Type B pancreatic cell (in vitro differentiated cells): Measurements from ENCODE around the gene ST6GALNAC3. TPM values are rescaled to one million over a fixed set of nuclear protein-coding genes. Genes with fewer than 3 reads are reported as not detected.

Source experiments
- DNase-seq: peaks from one replicate; pipeline ENCODE4 v3.0.0; 2021; ENCODE audit warnings: mixed read lengths; ENCODE audit not compliant: unreplicated experiment; ENCODE audit errors: extremely low spot score
- H3K27ac Mint-ChIP-seq: 2 replicates; pipeline ENCODE4 v1.8.0; 2021; ENCODE audit warnings: mild to moderate bottlenecking, mixed read lengths
- H3K27me3 Mint-ChIP-seq: 2 replicates; pipeline ENCODE4 v1.8.0; 2021; ENCODE audit warnings: mixed read lengths
- H3K36me3 Mint-ChIP-seq: 2 replicates; pipeline ENCODE4 v1.8.0; 2021; ENCODE audit warnings: mixed read lengths
- H3K4me1 Mint-ChIP-seq: one replicate; pipeline ENCODE4 v1.8.0; 2021; ENCODE audit warnings: mixed read lengths; ENCODE audit not compliant: unreplicated experiment
- H3K4me3 Mint-ChIP-seq: 2 replicates; pipeline ENCODE4 v1.8.0; 2021; ENCODE audit warnings: mild to moderate bottlenecking, mixed read lengths
- H3K9me3 Mint-ChIP-seq: 2 replicates; pipeline ENCODE4 v1.8.0; 2021; ENCODE audit warnings: mixed read lengths
- total RNA-seq: library from RNA; stranded (reverse); gene quantifications from 2 replicates; pipeline ENCODE4 v1.2.1, GENCODE V29; 2021; ENCODE audit warnings: low replicate concordance
- TF ChIP-seq, protein P1 (sequence below): fragments of 200-600 bp; sonication (generic); conservative IDR thresholded peaks from 2 replicates; pipeline ENCODE4 v1.5.0; 2021; ENCODE audit warnings: antibody characterized with exemption, mild to moderate bottlenecking

Gene ST6GALNAC3
- total RNA-seq, 1 donor from 2014 or later: 24.7 TPM

DNA sequence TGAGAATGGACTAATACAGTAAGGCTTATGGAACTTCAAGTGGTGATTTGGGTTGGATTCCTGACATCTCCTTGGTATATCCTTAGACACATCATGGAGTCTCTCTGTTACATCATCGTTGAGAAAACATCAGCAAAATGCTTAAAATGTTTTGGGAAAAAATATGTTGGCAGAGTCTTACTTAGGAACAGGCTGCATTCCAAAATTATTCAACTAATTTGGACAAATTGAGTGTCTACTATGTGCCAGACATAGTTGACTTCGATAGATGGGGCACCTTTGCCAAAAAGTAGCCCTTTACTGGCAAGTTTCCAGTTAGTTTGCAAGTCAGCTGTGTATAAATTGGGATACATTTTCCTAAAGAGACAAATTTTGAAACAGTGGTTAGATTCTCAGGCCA lies 539.3 kb downstream of the ST6GALNAC3 start:
- TF ChIP-seq, protein P1, sequence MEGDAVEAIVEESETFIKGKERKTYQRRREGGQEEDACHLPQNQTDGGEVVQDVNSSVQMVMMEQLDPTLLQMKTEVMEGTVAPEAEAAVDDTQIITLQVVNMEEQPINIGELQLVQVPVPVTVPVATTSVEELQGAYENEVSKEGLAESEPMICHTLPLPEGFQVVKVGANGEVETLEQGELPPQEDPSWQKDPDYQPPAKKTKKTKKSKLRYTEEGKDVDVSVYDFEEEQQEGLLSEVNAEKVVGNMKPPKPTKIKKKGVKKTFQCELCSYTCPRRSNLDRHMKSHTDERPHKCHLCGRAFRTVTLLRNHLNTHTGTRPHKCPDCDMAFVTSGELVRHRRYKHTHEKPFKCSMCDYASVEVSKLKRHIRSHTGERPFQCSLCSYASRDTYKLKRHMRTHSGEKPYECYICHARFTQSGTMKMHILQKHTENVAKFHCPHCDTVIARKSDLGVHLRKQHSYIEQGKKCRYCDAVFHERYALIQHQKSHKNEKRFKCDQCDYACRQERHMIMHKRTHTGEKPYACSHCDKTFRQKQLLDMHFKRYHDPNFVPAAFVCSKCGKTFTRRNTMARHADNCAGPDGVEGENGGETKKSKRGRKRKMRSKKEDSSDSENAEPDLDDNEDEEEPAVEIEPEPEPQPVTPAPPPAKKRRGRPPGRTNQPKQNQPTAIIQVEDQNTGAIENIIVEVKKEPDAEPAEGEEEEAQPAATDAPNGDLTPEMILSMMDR: no peak
- H3K9me3 Mint-ChIP-seq: no peaks in the 10 kb centered on the region
- H3K4me1 Mint-ChIP-seq: peaks cover 5% of the 10 kb centered on the region
- no peaks in the 10 kb centered on the region for H3K27me3 Mint-ChIP-seq
- no peak overlapping the region for H3K4me3 Mint-ChIP-seq
- H3K36me3 Mint-ChIP-seq: no peaks in the 10 kb centered on the region
- H3K27ac Mint-ChIP-seq: no peak overlapping the region
- DNase-seq: no peak

GRCh38 chr1:76615253-76616035 lies 540.9 kb downstream of the ST6GALNAC3 start:
- no peak for DNase-seq
- Mint-ChIP-seq H3K4me1 (peaks cover 1% of the 10 kb centered on the region), H3K9me3 (no peaks in the 10 kb centered on the region), H3K27me3 (no peaks in the 10 kb centered on the region), H3K36me3 (no peaks in the 10 kb centered on the region), H3K4me3 (no peak overlapping the region), H3K27ac (no peak overlapping the region)
- TF ChIP-seq, protein P1: no peak

- no peak for DNase-seq
- Mint-ChIP-seq H3K9me3 (no peaks in the 10 kb centered on the region), H3K36me3 (no peaks in the 10 kb centered on the region), H3K4me1 (peaks cover 4% of the 10 kb centered on the region), H3K4me3 (no peak overlapping the region), H3K27ac (no peak overlapping the region), H3K27me3 (no peaks in the 10 kb centered on the region)
- TF ChIP-seq, protein P1: no peak
Observed at GRCh38 chr1:76620371-76620770, 545.8 kb downstream of the ST6GALNAC3 start.

DNA sequence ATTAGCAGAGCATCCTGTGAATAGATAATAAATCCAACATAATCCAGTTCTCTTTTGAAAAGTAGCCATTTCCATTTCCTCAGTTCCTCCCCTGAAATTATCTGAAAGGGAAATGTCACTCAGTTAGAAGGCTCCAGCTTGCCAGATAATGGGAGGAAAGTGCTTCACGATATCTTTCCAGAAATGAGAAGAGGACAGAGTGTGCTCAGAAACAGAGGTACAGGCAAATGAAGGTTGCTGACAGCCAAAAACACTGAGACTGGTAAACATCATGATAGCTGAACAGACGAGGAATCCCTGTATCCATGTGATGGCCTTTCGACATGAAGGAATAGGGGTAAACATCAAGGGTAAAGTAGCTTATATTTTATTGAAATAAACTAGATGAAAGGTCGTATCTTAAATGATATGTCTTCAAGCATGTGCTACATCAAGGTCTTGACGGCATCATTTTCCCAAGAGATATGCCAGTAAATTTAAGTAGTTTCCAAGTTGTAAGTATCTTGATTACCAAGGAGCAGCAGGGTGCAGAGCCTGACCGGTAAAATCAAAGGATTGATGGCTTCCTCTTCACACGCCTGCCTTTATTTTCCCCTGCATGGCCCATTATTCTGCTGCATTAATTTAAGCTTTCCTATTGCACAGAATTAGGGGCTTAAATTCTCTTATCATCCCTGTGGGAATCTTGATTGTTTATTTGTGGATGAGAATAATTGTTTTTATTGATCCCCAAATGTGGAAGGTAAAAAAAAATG lies 548.4 kb downstream of the ST6GALNAC3 start:
- TF ChIP-seq, protein P1: no peak
- Mint-ChIP-seq H3K4me1 (peaks cover 10% of the 10 kb centered on the region), H3K9me3 (no peaks in the 10 kb centered on the region), H3K4me3 (no peak overlapping the region), H3K27me3 (no peaks in the 10 kb centered on the region), H3K36me3 (no peaks in the 10 kb centered on the region), H3K27ac (no peak overlapping the region)
- no peak for DNase-seq

GRCh38 chr1:76625886-76626678 lies 551.5 kb downstream of the ST6GALNAC3 start:
- Mint-ChIP-seq H3K4me1 (peaks cover 10% of the 10 kb centered on the region), H3K27me3 (no peaks in the 10 kb centered on the region)
- DNase-seq: no peak

More at GRCh38 chr1:76625886-76626678, 551.5 kb downstream of the ST6GALNAC3 start:
- H3K36me3 Mint-ChIP-seq: peaks cover 5% of the 10 kb centered on the region
- no peaks in the 10 kb centered on the region for H3K9me3 Mint-ChIP-seq
- TF ChIP-seq, protein P1: no peak
- H3K4me3 Mint-ChIP-seq: no peak overlapping the region
- no peak overlapping the region for H3K27ac Mint-ChIP-seq
